GM12872 (cell line): Measurements from ENCODE around the gene RGMA.

Experiments used
- TF ChIP-seq, protein P1 (sequence below): IDR thresholded peaks from 3 replicates; pipeline ENCODE4 v1.5.1; 2011; ENCODE audit warnings: low read depth, mild to moderate bottlenecking, low read length, moderate library complexity; ENCODE audit not compliant: insufficient read depth

The RGMA gene

DNA sequence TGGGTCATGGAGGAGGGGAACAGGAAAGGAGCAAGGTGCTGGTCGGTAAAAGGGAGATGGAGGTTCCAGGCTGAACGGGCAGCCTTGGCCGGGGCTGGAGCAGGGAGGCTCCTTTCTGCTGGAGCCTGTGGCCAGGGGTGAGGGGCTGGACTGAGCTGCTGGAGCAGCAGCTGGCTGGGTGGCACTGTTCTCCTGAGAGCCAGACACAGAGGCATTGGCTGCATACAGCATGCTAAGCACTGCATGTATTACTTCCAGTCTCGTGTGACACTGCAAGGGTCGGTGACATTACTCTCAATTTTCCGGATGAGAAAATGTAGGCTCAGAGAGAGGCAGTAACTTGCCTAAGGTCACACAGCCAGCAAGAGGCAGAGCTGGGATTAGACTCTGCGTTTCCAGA lies 42.3 kb downstream of the RGMA start:
- TF ChIP-seq, protein P1, sequence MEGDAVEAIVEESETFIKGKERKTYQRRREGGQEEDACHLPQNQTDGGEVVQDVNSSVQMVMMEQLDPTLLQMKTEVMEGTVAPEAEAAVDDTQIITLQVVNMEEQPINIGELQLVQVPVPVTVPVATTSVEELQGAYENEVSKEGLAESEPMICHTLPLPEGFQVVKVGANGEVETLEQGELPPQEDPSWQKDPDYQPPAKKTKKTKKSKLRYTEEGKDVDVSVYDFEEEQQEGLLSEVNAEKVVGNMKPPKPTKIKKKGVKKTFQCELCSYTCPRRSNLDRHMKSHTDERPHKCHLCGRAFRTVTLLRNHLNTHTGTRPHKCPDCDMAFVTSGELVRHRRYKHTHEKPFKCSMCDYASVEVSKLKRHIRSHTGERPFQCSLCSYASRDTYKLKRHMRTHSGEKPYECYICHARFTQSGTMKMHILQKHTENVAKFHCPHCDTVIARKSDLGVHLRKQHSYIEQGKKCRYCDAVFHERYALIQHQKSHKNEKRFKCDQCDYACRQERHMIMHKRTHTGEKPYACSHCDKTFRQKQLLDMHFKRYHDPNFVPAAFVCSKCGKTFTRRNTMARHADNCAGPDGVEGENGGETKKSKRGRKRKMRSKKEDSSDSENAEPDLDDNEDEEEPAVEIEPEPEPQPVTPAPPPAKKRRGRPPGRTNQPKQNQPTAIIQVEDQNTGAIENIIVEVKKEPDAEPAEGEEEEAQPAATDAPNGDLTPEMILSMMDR: no peak

DNA sequence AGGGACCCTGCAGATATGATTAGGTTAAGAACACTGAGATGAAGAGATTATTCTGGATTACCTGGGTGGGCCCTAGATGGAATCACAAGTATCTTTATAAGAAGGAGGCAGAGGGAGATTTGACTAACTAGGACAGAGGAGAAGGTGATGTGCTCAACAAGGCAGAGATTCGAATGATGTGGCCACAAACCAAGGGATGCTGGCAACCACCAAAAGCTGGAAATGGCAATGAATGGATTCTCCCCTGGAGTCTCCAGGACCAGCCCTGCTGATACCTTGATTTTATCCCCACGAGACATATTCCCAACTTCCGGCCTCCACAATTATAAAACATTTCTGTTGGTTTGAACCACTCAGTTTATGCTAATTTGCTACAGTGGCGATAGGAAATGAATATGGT lies 42.9 kb downstream of the RGMA start:
- TF ChIP-seq, protein P1: no peak

DNA sequence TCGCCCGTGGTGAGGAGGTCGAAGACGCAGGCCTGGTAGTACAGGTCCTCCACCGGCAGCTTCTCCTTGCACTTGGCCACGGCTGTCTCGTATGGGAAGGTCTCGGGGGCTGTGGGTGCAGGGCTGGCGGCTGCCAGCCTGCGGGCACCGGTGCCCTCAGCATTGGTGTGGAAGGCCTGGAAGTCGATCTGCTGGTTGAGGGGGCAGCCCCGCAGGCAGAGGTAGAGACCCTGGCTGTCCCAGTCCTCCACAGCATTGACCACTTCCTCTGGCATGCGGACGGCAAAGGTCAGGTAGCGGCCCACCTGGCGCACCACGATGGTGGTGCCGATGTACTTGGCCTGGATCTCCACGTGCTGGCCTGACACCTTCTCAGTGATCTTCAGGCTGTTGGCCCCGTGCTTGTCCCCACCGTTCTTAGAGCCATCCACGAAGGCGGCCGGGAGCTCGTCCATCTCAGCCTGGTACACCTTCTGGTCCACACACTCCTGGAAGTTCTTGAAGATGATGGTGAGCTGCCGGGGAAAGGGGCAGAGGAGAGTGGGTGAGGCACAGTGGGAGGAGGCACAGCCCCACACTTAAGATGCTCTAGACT lies 43.7 kb downstream of the RGMA start:
- TF ChIP-seq, protein P1: no peak

DNA sequence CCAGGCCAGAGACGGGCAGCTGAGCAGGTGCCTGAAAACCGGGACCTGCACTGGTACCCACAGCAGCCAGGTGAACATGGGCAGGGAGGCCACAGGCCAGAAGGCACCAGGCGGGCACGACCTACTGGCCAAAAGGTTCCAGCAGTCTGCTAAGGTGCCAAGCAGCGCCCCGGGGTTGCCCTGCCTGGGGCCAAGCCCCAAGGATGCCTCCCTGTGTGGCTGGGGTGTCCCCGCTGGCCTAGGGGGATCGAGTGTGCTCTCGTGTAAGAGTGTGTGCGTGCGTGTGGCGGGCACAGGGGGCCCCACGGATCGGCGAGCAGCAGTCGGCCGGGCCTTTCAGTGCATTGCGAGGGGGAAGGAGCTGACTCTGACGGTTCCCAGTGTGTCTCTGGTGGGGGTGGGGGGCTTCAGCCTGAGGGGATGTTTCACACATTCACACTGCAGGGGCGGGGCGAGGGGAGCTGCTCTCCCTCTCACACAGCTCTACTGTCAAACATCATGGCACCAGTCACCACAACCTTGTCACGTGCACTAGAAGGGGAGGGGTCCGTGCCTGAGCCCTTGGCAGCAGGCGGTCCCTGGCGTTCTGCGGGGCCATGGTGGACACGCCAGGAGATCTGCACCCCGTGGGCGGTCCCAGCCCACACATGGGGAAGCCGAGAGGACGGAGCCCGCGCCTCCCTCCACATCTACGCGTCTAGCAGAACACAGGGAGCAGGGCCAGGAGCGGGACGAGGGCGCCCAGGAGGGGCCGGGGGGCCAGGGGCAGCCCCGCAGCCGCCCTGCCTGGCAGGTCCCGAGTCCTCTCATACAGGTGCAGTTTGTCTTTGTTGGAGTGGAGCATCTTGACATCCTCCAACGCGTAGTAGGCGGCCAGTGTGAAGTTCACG lies 44.5 kb downstream of the RGMA start:
- TF ChIP-seq, protein P1: no peak

DNA sequence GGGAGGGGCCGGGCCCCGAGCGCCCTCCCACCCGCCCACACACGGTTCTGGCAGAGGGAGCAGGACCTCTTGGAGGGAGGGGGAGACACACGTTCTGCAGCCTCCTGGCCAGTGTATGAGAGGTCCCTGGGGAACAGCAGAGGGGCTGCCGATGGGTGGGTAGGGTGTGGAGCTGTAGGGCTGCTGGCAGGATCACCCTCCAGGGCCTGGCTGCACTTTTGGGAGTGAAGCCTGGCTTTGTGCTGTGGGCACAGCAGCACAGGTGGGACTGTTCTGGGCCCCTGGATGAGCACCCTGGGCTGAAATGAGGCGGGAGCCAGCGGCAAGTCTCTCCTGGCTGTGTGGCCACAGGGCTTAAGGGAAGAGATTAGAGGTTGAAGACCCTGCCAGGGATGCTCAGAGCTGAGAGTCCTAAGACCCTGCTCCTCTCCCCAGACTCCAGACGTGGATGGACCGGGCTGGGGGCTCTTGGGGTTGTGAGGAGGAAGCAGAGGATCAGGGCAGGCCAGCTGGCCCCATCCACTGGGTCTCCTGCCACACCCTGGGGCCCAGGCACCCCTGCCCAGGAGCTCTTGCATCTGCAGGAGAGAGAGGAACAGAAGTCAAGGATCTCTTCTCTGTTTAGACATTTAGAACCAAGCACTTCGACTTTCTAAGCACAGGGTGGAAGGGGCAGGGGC lies 45.2 kb downstream of the RGMA start:
- TF ChIP-seq, protein P1: no peak

DNA sequence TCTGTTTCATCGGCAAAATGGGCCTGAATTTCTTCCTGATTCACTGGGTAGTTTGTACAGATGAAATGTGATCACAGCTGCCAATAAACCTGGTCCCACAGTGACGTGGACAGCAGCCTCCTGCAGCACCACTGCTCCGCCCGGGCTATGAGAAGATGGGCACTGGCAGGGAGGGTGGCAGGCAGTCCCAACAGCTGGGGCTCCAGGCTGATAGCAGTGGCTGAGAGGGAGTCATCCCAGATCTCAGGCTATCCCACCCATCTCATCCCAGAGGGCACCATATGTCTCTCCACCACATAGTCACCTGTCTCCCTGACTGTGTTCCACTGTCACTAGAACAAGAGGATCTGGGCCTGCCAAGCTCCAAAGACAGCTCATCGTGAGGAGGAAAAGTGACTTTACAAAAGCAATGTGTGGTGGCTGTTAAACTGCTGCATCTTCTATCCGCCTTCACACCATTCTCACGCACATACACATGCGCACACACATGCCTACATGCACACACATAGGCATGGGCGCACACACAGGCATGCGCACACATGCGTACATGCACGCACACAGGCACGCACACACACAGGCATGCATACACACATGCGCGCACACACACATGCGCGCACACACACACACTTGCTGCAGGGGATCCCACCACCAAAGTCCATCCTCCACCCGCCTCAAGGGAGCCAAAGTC lies 46.2 kb downstream of the RGMA start:
- TF ChIP-seq, protein P1: no peak

DNA sequence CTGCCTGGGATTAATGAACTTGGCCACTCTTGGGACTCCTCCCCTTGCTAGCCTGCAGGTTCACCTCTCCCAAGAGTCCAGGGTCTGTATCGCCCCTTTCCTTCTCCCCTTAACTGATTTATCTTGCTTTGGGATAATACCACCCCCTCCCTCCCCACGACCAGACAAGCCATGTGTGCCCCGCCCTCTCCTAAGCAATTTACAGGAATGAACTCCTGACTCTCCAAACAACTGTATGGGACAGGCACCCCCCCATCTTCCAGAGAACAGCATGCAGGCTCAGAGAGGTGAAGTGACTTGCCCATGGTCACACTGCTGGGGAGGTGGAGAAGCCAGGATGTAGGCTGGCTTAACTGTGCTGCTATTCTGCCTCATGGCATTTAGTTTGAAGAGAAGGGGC lies 46.8 kb downstream of the RGMA start:
- TF ChIP-seq, protein P1: no peak
